Measurements from ENCODE around the gene ALG1. TPM values are rescaled to one million over a fixed set of nuclear protein-coding genes. Genes with fewer than 3 reads are reported as not detected.

The ALG1 gene, protein sequence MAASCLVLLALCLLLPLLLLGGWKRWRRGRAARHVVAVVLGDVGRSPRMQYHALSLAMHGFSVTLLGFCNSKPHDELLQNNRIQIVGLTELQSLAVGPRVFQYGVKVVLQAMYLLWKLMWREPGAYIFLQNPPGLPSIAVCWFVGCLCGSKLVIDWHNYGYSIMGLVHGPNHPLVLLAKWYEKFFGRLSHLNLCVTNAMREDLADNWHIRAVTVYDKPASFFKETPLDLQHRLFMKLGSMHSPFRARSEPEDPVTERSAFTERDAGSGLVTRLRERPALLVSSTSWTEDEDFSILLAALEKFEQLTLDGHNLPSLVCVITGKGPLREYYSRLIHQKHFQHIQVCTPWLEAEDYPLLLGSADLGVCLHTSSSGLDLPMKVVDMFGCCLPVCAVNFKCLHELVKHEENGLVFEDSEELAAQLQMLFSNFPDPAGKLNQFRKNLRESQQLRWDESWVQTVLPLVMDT
- total RNA-seq, result 30.1 and 32.0 TPM in 2 replicates

GRCh38 chr16:5071681-5072333 lies at the start of gene ALG1:
ALG1 (plus strand) TSS chr16:5071843; CDS start chr16:5071850, 7 bp downstream.

DNA sequence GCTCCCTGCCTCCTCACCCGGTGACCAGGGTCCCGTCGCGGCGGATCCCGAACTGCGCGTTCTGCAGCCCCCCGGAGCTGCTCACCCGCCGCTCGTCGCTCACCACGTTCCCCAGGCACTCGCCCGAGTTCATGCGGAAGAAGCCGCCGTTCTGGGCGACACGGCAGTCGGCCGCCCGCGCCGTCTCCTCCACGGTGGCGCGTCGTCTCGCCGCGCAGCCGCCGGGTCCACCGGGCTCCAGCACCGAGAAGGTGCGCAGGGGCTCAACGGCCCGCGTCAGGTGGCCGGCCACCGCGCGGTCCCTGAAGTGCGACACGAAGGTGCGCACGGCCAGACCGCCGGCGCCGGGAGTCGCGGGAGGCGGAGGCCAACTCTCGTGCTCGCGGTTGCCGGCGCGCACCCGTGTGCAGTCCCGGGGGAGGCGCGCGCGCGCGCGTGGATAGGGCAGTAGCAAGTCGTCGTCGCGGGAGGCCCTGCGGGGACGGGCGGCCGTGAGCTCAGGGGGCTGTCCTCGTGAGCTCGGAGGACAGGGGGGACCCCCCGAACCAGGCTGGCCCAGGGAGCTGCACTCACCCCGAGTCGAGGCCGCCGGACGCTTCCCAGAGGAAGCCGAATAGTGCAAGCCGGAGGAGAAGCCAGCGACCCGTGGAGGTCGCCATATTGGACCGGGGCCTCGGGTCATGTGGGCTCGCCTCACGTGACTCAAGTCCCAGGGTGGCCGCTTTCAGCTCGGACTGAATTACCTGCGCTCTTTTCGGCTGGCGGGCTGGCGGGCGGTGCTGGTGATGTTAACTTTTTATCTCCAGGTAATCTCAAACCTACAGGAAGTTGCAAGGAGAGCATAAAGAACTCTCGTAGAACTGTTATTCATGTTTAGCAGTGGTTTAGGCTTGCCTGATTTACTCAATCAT lies 38.1 kb upstream of the ALG1 start, which contains the start of gene NAGPA:
Gene NAGPA, minus strand, starts transcription at position 680 of the 911 bp plus-strand sequence. Its CDS starts 21 bp downstream, at position 659.

GRCh38 chr16:5065813-5066212 lies 5.8 kb upstream of the ALG1 start, which contains the start of gene C16orf89:
C16orf89 (minus strand) TSS chr16:5065956; CDS start chr16:5065908, 48 bp downstream.

GRCh38 chr16:5097470-5098220 lies 26.0 kb downstream of the ALG1 start, which contains the start of gene EEF2KMT:
EEF2KMT (minus strand) TSS chr16:5097795; CDS start chr16:5097739, 56 bp downstream.

Other genes starting within 250 kb of the ALG1 start
- gene GLYR1, start 224.6 kb upstream of the ALG1 start, total RNA-seq, result 31.2 and 33.7 TPM in 2 replicates
- 12.8 and 15.2 TPM in 2 replicates for gene UBN1, start 224.4 kb upstream of the ALG1 start, total RNA-seq
- 33.4 and 46.3 TPM in 2 replicates for gene PPL, start 134.7 kb upstream of the ALG1 start, total RNA-seq
- gene SEC14L5, start 113.5 kb upstream of the ALG1 start, total RNA-seq, result 0.32 and 0.94 TPM in 2 replicates
- 13.2 and 21.5 TPM in 2 replicates for gene NAGPA, start 37.9 kb upstream of the ALG1 start, total RNA-seq
- gene C16orf89, start 5.9 kb upstream of the ALG1 start, total RNA-seq, result 2.5 TPM in 1 of 2 replicates, not detected in the other
- 4.3 and 7.9 TPM in 2 replicates for gene EEF2KMT, start 26.0 kb downstream of the ALG1 start, total RNA-seq

Measured in bronchial smooth muscle cell (primary cell).